ENCODE data around the gene BMPR1A.
"Not testable (repeated sequence)": the region's sequence is repeated elsewhere in the genome, so short reads cannot be mapped to it uniquely, and the experiment has no call there.

BMPR1A gene

GRCh38 chr10:86972613-86973380, 216.4 kb downstream of the BMPR1A start:
- peak overlapping the region; percentile 100 for H3K27ac ChIP-seq
- POLR2A ChIA-PET (ENCODE audit: low non-redundant PET): no interaction called here
- no peak for TF ChIP-seq CTCF (conservative IDR thresholded peaks at IDR 0.05; ENCODE audit: low read depth)
- no peak for DNase-seq (ENCODE audit: low spot score)
- CTCF ChIA-PET: no interaction called here

GRCh38 chr10:86974484-86974883, 218.1 kb downstream of the BMPR1A start:
- no peak overlapping the region for H3K27ac ChIP-seq
- CTCF ChIA-PET: interaction anchor here (0.6 to 0.7 kb wide), 2 partner anchors 246 to 559 kb away, joined by 3 read pairs; no protein-coding TSS in a partner anchor
- POLR2A ChIA-PET (ENCODE audit: low non-redundant PET): interaction anchor here (0.7 kb wide), 1 partner anchor 62 kb away, joined by 3 read pairs; no protein-coding TSS in a partner anchor
- TF ChIP-seq CTCF (conservative IDR thresholded peaks at IDR 0.05; ENCODE audit: low read depth): no peak
- DNase-seq (ENCODE audit: low spot score): peak; percentile 36

GRCh38 chr10:86976362-86977056, 220.1 kb downstream of the BMPR1A start:
- no peak for TF ChIP-seq CTCF (conservative IDR thresholded peaks at IDR 0.05; ENCODE audit: low read depth)
- no peak for DNase-seq (ENCODE audit: low spot score)
- POLR2A ChIA-PET (ENCODE audit: low non-redundant PET): no interaction called here
- no peak overlapping the region for H3K27ac ChIP-seq
- CTCF ChIA-PET: interaction anchor here (0.6 kb wide), 2 partner anchors 73 to 353 kb away, joined by 6 to 7 read pairs; no protein-coding TSS in a partner anchor

GRCh38 chr10:86978457-86978856, 222.0 kb downstream of the BMPR1A start:
- DNase-seq (ENCODE audit: low spot score); CTCF ChIA-PET; H3K27ac ChIP-seq: not testable (repeated sequence)
- POLR2A ChIA-PET (ENCODE audit: low non-redundant PET): interaction anchor here (0.7 kb wide), 1 partner anchor 270 kb away, joined by 4 read pairs; no protein-coding TSS in a partner anchor

GRCh38 chr10:86979296-86979818, 222.9 kb downstream of the BMPR1A start:
- DNase-seq (ENCODE audit: low spot score): no peak
- POLR2A ChIA-PET (ENCODE audit: low non-redundant PET): no interaction called here
- H3K27ac ChIP-seq: no peak overlapping the region
- CTCF ChIA-PET: no interaction called here
- no peak for TF ChIP-seq CTCF (conservative IDR thresholded peaks at IDR 0.05; ENCODE audit: low read depth)

- ChIA-PET POLR2A (ENCODE audit: low non-redundant PET) (no interaction called here), CTCF (interaction anchor here (0.7 kb wide), 1 partner anchor 171 kb away, joined by 4 read pairs; no protein-coding TSS in a partner anchor)
- H3K27ac ChIP-seq: no peak overlapping the region
- no peak for TF ChIP-seq CTCF (conservative IDR thresholded peaks at IDR 0.05; ENCODE audit: low read depth)
- DNase-seq (ENCODE audit: low spot score): no peak
These were observed 223.6 kb downstream of the BMPR1A start for GRCh38 chr10:86979977-86980448.

- POLR2A ChIA-PET (ENCODE audit: low non-redundant PET): interaction anchor here (0.5 kb wide), 1 partner anchor 67 kb away, joined by 4 read pairs; no protein-coding TSS in a partner anchor
- CTCF ChIA-PET; DNase-seq (ENCODE audit: low spot score); H3K27ac ChIP-seq: not testable (repeated sequence)
These were observed 224.6 kb downstream of the BMPR1A start for GRCh38 chr10:86981020-86981419.

Data from RWPE1 (cell line).